ENCODE measurements around the gene SPATA31C2.

- TF ChIP-seq CTCF (conservative IDR thresholded peaks at IDR 0.05) (peak; percentile 88), EZH2 (IDR thresholded peaks at IDR 0.05; ENCODE audit: low read depth) (no peak)
These were observed 35.2 kb upstream of the SPATA31C2 start for GRCh38 chr9:88173378-88173999.
